HL-60/S4 treated with phorbol 12-myristate 13-acetate at 8.2 ng/mL for 4 days and 3 days (cell line): ENCODE measurements around the gene ALCAM.

Experiments used
- in situ Hi-C: fragments of 300-500 bp; cut with MboI; formaldehyde crosslinking; loops from 2 replicates; pipeline ENCODE4 v1.15.0; 2022; ENCODE audit warnings: low sequenced_read_pairs

ALCAM gene

GRCh38 chr3:105366326-105367062, at the start of gene ALCAM:
Gene ALCAM (plus strand): TSS chr3:105366909.
- in situ Hi-C loops = no loop called here

GRCh38 chr3:105317841-105318240, 48.9 kb upstream of the ALCAM start:
- in situ Hi-C loops = no loop called here

- in situ Hi-C loops = no loop called here
Measured at GRCh38 chr3:105322570-105323273, 44.0 kb upstream of the ALCAM start.

GRCh38 chr3:105323274-105323599, 43.5 kb upstream of the ALCAM start:
- in situ Hi-C loops = no loop called here

- in situ Hi-C loops = no loop called here
Measured at GRCh38 chr3:105324951-105325350, 41.8 kb upstream of the ALCAM start.

- in situ Hi-C loops = no loop called here
Measured at GRCh38 chr3:105327662-105328337, 38.9 kb upstream of the ALCAM start.

GRCh38 chr3:105328338-105328730, 38.4 kb upstream of the ALCAM start:
- in situ Hi-C loops = no loop called here

- in situ Hi-C loops = no loop called here
Measured at GRCh38 chr3:105332961-105333360, 33.7 kb upstream of the ALCAM start.

GRCh38 chr3:105334138-105334882, 32.4 kb upstream of the ALCAM start:
- in situ Hi-C loops = no loop called here

- in situ Hi-C loops = no loop called here
Measured at GRCh38 chr3:105339946-105340345, 26.8 kb upstream of the ALCAM start.

- in situ Hi-C loops = no loop called here
Measured at GRCh38 chr3:105343991-105344390, 22.7 kb upstream of the ALCAM start.

GRCh38 chr3:105345156-105345555, 21.6 kb upstream of the ALCAM start:
- in situ Hi-C loops = no loop called here

- in situ Hi-C loops = no loop called here
Measured at GRCh38 chr3:105347625-105348302, 18.9 kb upstream of the ALCAM start.

- in situ Hi-C loops = no loop called here
Measured at GRCh38 chr3:105348307-105348706, 18.4 kb upstream of the ALCAM start.

GRCh38 chr3:105349684-105350387, 16.9 kb upstream of the ALCAM start:
- in situ Hi-C loops = no loop called here

- in situ Hi-C loops = no loop called here
Measured at GRCh38 chr3:105351821-105352220, 14.9 kb upstream of the ALCAM start.

- in situ Hi-C loops = no loop called here
Measured at GRCh38 chr3:105352976-105353375, 13.7 kb upstream of the ALCAM start.

GRCh38 chr3:105353485-105354161, 13.1 kb upstream of the ALCAM start:
- in situ Hi-C loops = no loop called here

GRCh38 chr3:105354429-105354828, 12.3 kb upstream of the ALCAM start:
- in situ Hi-C loops = no loop called here
